Muscle of arm (tissue), 12 donors: ENCODE measurements around the gene GUCY2D. TPM values are rescaled to one million over a fixed set of nuclear protein-coding genes. Genes with fewer than 3 reads are reported as not detected.

Source experiments
- DNase-seq: peaks from one replicate; pipeline ENCODE4 v3.0.0-alpha.2; 2013
- polyA plus RNA-seq, 12 donors: library from polyadenylated mRNA; unstranded; fragments of 120-200 nt; gene quantifications; one replicate each; pipeline ENCODE4 v1.2.1, GENCODE V29; 2013; ENCODE audit not compliant: insufficient read length in 12 of 12

Gene GUCY2D
- polyA plus RNA-seq, 12 donors = 0.04 to 0.15 (median 0.05) TPM; not detected in 9

DNA sequence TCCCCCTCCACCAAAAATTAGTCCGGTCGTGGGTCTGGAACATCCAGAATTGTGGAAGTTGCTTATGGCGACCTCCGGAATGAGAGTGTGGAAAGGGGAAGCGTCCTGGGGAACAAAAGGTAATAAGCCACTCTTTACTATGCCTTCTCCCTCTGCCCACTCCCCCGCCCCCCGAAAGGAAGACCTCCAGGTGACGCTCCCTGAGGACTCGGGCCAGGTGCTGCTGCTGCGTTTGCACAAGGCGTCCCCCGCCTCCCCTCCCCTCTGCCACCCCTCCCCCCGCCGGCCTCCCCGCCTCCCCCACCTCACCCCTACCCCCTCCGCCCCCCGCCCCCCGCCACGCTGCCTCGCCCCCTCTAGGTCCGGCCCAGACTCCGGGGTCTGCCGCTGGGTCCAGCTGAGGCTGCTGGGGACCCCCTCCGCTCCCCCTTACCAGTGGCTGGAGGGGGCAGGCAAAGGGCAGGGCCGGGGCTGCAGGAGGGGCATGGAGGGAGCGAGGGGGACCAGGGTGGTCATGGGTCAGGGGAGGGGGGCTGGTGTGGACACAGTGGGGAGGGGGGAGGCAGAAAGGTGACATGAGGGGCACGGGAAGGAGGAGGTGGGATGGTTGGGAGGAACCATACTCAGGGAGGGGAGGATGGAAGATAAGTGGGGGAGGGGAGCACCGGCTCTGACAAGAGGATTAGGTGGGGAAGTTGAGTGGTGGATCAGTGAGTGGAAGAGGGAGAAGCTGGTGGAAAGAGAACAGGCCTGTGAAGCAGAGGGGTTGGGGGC lies 61.5 kb downstream of the GUCY2D start:
- no peak for DNase-seq

DNA sequence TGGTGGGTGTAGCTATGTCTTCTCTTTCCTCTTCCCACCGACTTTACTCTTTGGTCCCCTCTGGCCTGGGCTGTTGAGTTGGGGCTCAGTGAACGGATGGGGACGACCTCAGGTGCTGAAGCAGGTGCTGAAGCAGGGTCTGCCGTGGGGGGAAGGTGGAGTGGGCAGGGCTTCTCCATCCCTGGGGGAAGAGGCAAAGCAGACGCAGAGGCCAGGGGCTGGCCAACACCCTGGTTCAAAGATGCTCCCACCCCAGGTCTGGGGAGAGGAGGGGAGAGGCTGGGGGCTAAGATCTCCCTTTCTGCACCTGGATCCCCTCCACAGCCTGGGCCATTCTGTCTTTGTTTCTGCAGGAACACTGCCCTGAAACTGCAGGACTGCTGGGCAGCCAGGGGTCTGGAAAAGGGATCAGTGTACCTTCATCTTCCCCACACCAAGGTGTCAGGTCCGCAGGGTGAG lies 62.2 kb downstream of the GUCY2D start:
- no peak for DNase-seq

- no peak for DNase-seq
Observed at GRCh38 chr17:8066841-8067775, 64.7 kb downstream of the GUCY2D start.

- no peak for DNase-seq
Observed at GRCh38 chr17:8067806-8068205, 65.4 kb downstream of the GUCY2D start.

- no peak for DNase-seq
Observed at GRCh38 chr17:8068736-8069586, 66.5 kb downstream of the GUCY2D start.

DNA sequence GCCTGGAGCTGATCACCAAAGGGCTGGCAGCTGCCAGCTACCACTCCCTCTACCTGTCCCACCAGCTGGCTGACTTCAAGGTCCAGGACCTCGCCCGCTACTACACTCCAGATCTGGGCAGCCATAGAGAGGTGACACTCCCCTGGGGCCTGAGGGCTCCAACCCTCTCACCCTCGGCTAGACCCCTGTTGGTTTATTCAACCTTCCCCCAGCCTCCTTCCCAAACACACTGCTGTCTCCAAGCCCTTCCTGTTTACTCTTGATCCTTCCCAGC lies 67.1 kb downstream of the GUCY2D start:
- no peak for DNase-seq

Other genes starting within 250 kb of the GUCY2D start
- gene KDM6B, start 168.4 kb upstream of the GUCY2D start, polyA plus RNA-seq = 10 to 100 TPM in 11 of 12 donors, not detected in 1; 10.9 to 26.5 (median 14.6) TPM
- 10 to 100 TPM in 11 of 12 donors, not detected in 1; 14.1 to 29.0 (median 20.2) TPM for gene TMEM88, start 147.5 kb upstream of the GUCY2D start, polyA plus RNA-seq
- 10 to 100 TPM in 11 of 12 donors, not detected in 1; 34.8 to 74.9 (median 41.8) TPM for gene NAA38, start 145.1 kb upstream of the GUCY2D start, polyA plus RNA-seq
- 10 to 100 TPM in 4 of 12 donors, 1 to 10 TPM in 7, not detected in 1; 6.7 to 14.1 (median 8.7) TPM for gene CYB5D1, start 144.6 kb upstream of the GUCY2D start, polyA plus RNA-seq
- gene CHD3, start 113.8 kb upstream of the GUCY2D start, polyA plus RNA-seq = 100 to 1,000 TPM in 2 of 12 donors, 10 to 100 TPM in 9, not detected in 1; 56.4 to 524 (median 74.2) TPM
- gene RNF227, start 86.3 kb upstream of the GUCY2D start, polyA plus RNA-seq = 1 to 10 TPM in 10 of 12 donors, not detected in 2; 2.4 to 4.8 (median 3.0) TPM
- gene KCNAB3, start 72.8 kb upstream of the GUCY2D start, polyA plus RNA-seq = 10 to 100 TPM in 1 of 12 donors, 1 to 10 TPM in 9, not detected in 2; 2.5 to 18.8 (median 6.0) TPM
- 10 to 100 TPM in 11 of 12 donors, not detected in 1; 76.1 to 93.9 (median 82.4) TPM for gene TRAPPC1, start 70.7 kb upstream of the GUCY2D start, polyA plus RNA-seq
- 10 to 100 TPM in 11 of 12 donors, not detected in 1; 24.9 to 62.8 (median 31.2) TPM for gene CNTROB, start 70.4 kb upstream of the GUCY2D start, polyA plus RNA-seq
- 1 to 10 TPM in 1 of 12 donors, under 1 TPM in 9, not detected in 2; 0.18 to 1.2 (median 0.28) TPM for gene ALOX15B, start 36.4 kb downstream of the GUCY2D start, polyA plus RNA-seq
- under 1 TPM in 3 of 12 donors, not detected in 9; 0.09 to 0.66 (median 0.49) TPM for gene ALOX12B, start 85.1 kb downstream of the GUCY2D start, polyA plus RNA-seq
- under 1 TPM in 3 of 12 donors, not detected in 9; 0.08 to 0.37 (median 0.22) TPM for gene ALOXE3, start 115.9 kb downstream of the GUCY2D start, polyA plus RNA-seq
- gene HES7, start 121.5 kb downstream of the GUCY2D start, polyA plus RNA-seq = under 1 TPM in 3 of 12 donors, not detected in 9; 0.12 to 0.29 (median 0.14) TPM
- gene PER1, start 149.8 kb downstream of the GUCY2D start, polyA plus RNA-seq = 100 to 1,000 TPM in 1 of 12 donors, 10 to 100 TPM in 10, not detected in 1; 27.4 to 159 (median 47.2) TPM
- 1,000 to 10,000 TPM in 1 of 12 donors, 100 to 1,000 TPM in 1, 10 to 100 TPM in 10; 53.7 to 1,226 (median 62.8) TPM for gene VAMP2, start 160.3 kb downstream of the GUCY2D start, polyA plus RNA-seq
- 10 to 100 TPM in 1 of 12 donors, 1 to 10 TPM in 10, not detected in 1; 4.5 to 13.7 (median 6.8) TPM for gene TMEM107, start 173.8 kb downstream of the GUCY2D start, polyA plus RNA-seq
- 1 to 10 TPM in 10 of 12 donors, not detected in 2; 2.3 to 5.7 (median 3.3) TPM for gene BORCS6, start 187.6 kb downstream of the GUCY2D start, polyA plus RNA-seq
- gene AURKB, start 208.0 kb downstream of the GUCY2D start, polyA plus RNA-seq = 10 to 100 TPM in 10 of 12 donors, 1 to 10 TPM in 1, not detected in 1; 9.4 to 31.8 (median 17.7) TPM
- 10 to 100 TPM in 7 of 12 donors, 1 to 10 TPM in 4, not detected in 1; 8.9 to 29.2 (median 10.7) TPM for gene CTC1, start 245.4 kb downstream of the GUCY2D start, polyA plus RNA-seq
- 10 to 100 TPM in 11 of 12 donors, not detected in 1; 19.8 to 62.4 (median 24.6) TPM for gene PFAS, start 246.7 kb downstream of the GUCY2D start, polyA plus RNA-seq